Measurements from ENCODE around the gene SIRT2. TPM values are rescaled to one million over a fixed set of nuclear protein-coding genes. Genes with fewer than 3 reads are reported as not detected.

Gene SIRT2
- total RNA-seq, 1 experiment from 2014 or later: 19.5 TPM

GRCh38 chr19:38907227-38907626, 7.8 kb upstream of the SIRT2 start:
- no peaks in the 10 kb centered on the region for H3K27me3 ChIP-seq (ENCODE audit: low read length)
- H4K20me1 ChIP-seq (ENCODE audit: insufficient read depth, low read depth, low read length): no peaks in the 10 kb centered on the region
- no peaks in the 10 kb centered on the region for H3K9me3 ChIP-seq (ENCODE audit: low read length)

GRCh38 chr19:38905620-38906019, 6.2 kb upstream of the SIRT2 start:
- peaks cover 6% of the 10 kb centered on the region for H3K4me1 ChIP-seq (ENCODE audit: low read length)
- no peak overlapping the region for H3K9ac ChIP-seq (ENCODE audit: low read length)
- H3K27me3 ChIP-seq (ENCODE audit: low read length): no peaks in the 10 kb centered on the region
- no peak overlapping the region for H3K4me3 ChIP-seq (ENCODE audit: low read length)
- H3K79me2 ChIP-seq (ENCODE audit: low read length): peaks cover 17% of the 10 kb centered on the region
- no peaks in the 10 kb centered on the region for H4K20me1 ChIP-seq (ENCODE audit: insufficient read depth, low read depth, low read length)
- H3K4me2 ChIP-seq (ENCODE audit: low read depth, low read length, poor library complexity, severe bottlenecking): no peak overlapping the region
- H2AFZ ChIP-seq (ENCODE audit: low read length): no peak overlapping the region
- H3K9me3 ChIP-seq (ENCODE audit: low read length): no peaks in the 10 kb centered on the region
- no peaks in the 10 kb centered on the region for H3K9me2 ChIP-seq (replicated peaks; ENCODE audit: insufficient read depth, low read length)
- no peaks in the 10 kb centered on the region; the same call in 1 of the 2 replicates for H3K36me3 ChIP-seq (ENCODE audit: insufficient read depth, low read length)
- H3K27ac ChIP-seq (ENCODE audit: low read length): no peak overlapping the region
- DNase-seq: no peak

More at GRCh38 chr19:38907227-38907626, 7.8 kb upstream of the SIRT2 start:
- Histone ChIP-seq H3K4me3 (ENCODE audit: low read length) (no peak overlapping the region), H2AFZ (ENCODE audit: low read length) (no peak overlapping the region), H3K9me2 (replicated peaks; ENCODE audit: insufficient read depth, low read length) (no peaks in the 10 kb centered on the region), H3K36me3 (ENCODE audit: insufficient read depth, low read length) (no peaks in the 10 kb centered on the region; the same call in 1 of the 2 replicates), H3K4me2 (ENCODE audit: low read depth, low read length, poor library complexity, severe bottlenecking) (no peak overlapping the region), H3K27ac (ENCODE audit: low read length) (no peak overlapping the region), H3K9ac (ENCODE audit: low read length) (no peak overlapping the region), H3K79me2 (ENCODE audit: low read length) (0 out of 2 replicates have a peak, but pooled peaks cover 4% of the 10 kb centered on the region), H3K4me1 (ENCODE audit: low read length) (no peaks in the 10 kb centered on the region)
- no peak for DNase-seq

GRCh38 chr19:38904581-38905539, 5.4 kb upstream of the SIRT2 start:
- Histone ChIP-seq H4K20me1 (ENCODE audit: insufficient read depth, low read depth, low read length) (no peaks in the 10 kb centered on the region), H3K9ac (ENCODE audit: low read length) (no peak overlapping the region), H3K4me2 (ENCODE audit: low read depth, low read length, poor library complexity, severe bottlenecking) (no peak overlapping the region), H3K4me3 (ENCODE audit: low read length) (no peak overlapping the region), H3K79me2 (ENCODE audit: low read length) (peaks cover 23% of the 10 kb centered on the region), H3K9me3 (ENCODE audit: low read length) (no peaks in the 10 kb centered on the region), H3K27me3 (ENCODE audit: low read length) (no peaks in the 10 kb centered on the region), H3K9me2 (replicated peaks; ENCODE audit: insufficient read depth, low read length) (no peaks in the 10 kb centered on the region), H3K27ac (ENCODE audit: low read length) (no peak overlapping the region), H3K36me3 (ENCODE audit: insufficient read depth, low read length) (no peaks in the 10 kb centered on the region; the same call in 1 of the 2 replicates), H3K4me1 (ENCODE audit: low read length) (peaks cover 7% of the 10 kb centered on the region), H2AFZ (ENCODE audit: low read length) (no peak overlapping the region)
- DNase-seq: no peak

- Histone ChIP-seq H3K9me2 (replicated peaks; ENCODE audit: insufficient read depth, low read length) (no peaks in the 10 kb centered on the region), H3K79me2 (ENCODE audit: low read length) (peaks cover 23% of the 10 kb centered on the region), H4K20me1 (ENCODE audit: insufficient read depth, low read depth, low read length) (no peaks in the 10 kb centered on the region), H3K27me3 (ENCODE audit: low read length) (no peaks in the 10 kb centered on the region), H3K9ac (ENCODE audit: low read length) (no peak overlapping the region), H3K4me2 (ENCODE audit: low read depth, low read length, poor library complexity, severe bottlenecking) (no peak overlapping the region), H3K4me1 (ENCODE audit: low read length) (peaks cover 18% of the 10 kb centered on the region), H3K27ac (ENCODE audit: low read length) (no peak overlapping the region), H3K36me3 (ENCODE audit: insufficient read depth, low read length) (no peaks in the 10 kb centered on the region; the same call in 1 of the 2 replicates), H3K9me3 (ENCODE audit: low read length) (no peaks in the 10 kb centered on the region), H2AFZ (ENCODE audit: low read length) (no peak overlapping the region), H3K4me3 (ENCODE audit: low read length) (no peak overlapping the region)
- no peak for DNase-seq
These were observed 2.3 kb upstream of the SIRT2 start for GRCh38 chr19:38901683-38902082.

GRCh38 chr19:38900743-38901190, 1.3 kb upstream of the SIRT2 start:
- H3K9ac ChIP-seq (ENCODE audit: low read length): peak overlapping the region; percentile 75
- H2AFZ ChIP-seq (ENCODE audit: low read length): no peak overlapping the region
- H3K27ac ChIP-seq (ENCODE audit: low read length): 0 out of 2 replicates have a peak overlapping the region, but pooled peaks have one; percentile 1
- H3K79me2 ChIP-seq (ENCODE audit: low read length): peaks cover 23% of the 10 kb centered on the region
- no peaks in the 10 kb centered on the region for H3K9me2 ChIP-seq (replicated peaks; ENCODE audit: insufficient read depth, low read length)
- peak overlapping the region; percentile 83 for H3K4me3 ChIP-seq (ENCODE audit: low read length)
- H3K36me3 ChIP-seq (ENCODE audit: insufficient read depth, low read length): no peaks in the 10 kb centered on the region; the same call in 1 of the 2 replicates
- no peaks in the 10 kb centered on the region for H3K27me3 ChIP-seq (ENCODE audit: low read length)
- H4K20me1 ChIP-seq (ENCODE audit: insufficient read depth, low read depth, low read length): no peaks in the 10 kb centered on the region
- DNase-seq: no peak
- peak overlapping the region; percentile 96 for H3K4me2 ChIP-seq (ENCODE audit: low read depth, low read length, poor library complexity, severe bottlenecking)
- H3K9me3 ChIP-seq (ENCODE audit: low read length): no peaks in the 10 kb centered on the region
- H3K4me1 ChIP-seq (ENCODE audit: low read length): peaks cover 18% of the 10 kb centered on the region

- H4K20me1 ChIP-seq (ENCODE audit: insufficient read depth, low read depth, low read length): no peaks in the 10 kb centered on the region
- peak overlapping the region; percentile 15 for H2AFZ ChIP-seq (ENCODE audit: low read length)
- H3K9ac ChIP-seq (ENCODE audit: low read length): peak overlapping the region; percentile 75
- H3K4me1 ChIP-seq (ENCODE audit: low read length): peaks cover 18% of the 10 kb centered on the region
- H3K36me3 ChIP-seq (ENCODE audit: insufficient read depth, low read length): no peaks in the 10 kb centered on the region
- H3K9me3 ChIP-seq (ENCODE audit: low read length): no peaks in the 10 kb centered on the region
- DNase-seq: no peak
- H3K4me3 ChIP-seq (ENCODE audit: low read length): peak overlapping the region; percentile 83
- H3K27ac ChIP-seq (ENCODE audit: low read length): 0 out of 2 replicates have a peak overlapping the region, but pooled peaks have one; percentile 1
- no peaks in the 10 kb centered on the region for H3K27me3 ChIP-seq (ENCODE audit: low read length)
- H3K9me2 ChIP-seq (replicated peaks; ENCODE audit: insufficient read depth, low read length): no peaks in the 10 kb centered on the region
- peaks cover 23% of the 10 kb centered on the region for H3K79me2 ChIP-seq (ENCODE audit: low read length)
- H3K4me2 ChIP-seq (ENCODE audit: low read depth, low read length, poor library complexity, severe bottlenecking): peak overlapping the region; percentile 96
These were observed 798 bp upstream of the SIRT2 start for GRCh38 chr19:38900202-38900629.

- no peak overlapping the region for H3K27ac ChIP-seq (ENCODE audit: low read length)
- DNase-seq: peak; percentile 52
- peaks cover 18% of the 10 kb centered on the region for H3K4me1 ChIP-seq (ENCODE audit: low read length)
- H3K27me3 ChIP-seq (ENCODE audit: low read length): no peaks in the 10 kb centered on the region
- no peaks in the 10 kb centered on the region for H3K36me3 ChIP-seq (ENCODE audit: insufficient read depth, low read length)
- no peaks in the 10 kb centered on the region for H4K20me1 ChIP-seq (ENCODE audit: insufficient read depth, low read depth, low read length)
- no peaks in the 10 kb centered on the region for H3K9me3 ChIP-seq (ENCODE audit: low read length)
- H3K4me3 ChIP-seq (ENCODE audit: low read length): peak overlapping the region; percentile 83
- H3K9ac ChIP-seq (ENCODE audit: low read length): peak overlapping the region; percentile 84
- no peaks in the 10 kb centered on the region for H3K9me2 ChIP-seq (replicated peaks; ENCODE audit: insufficient read depth, low read length)
- H3K79me2 ChIP-seq (ENCODE audit: low read length): peaks cover 19% of the 10 kb centered on the region
- H2AFZ ChIP-seq (ENCODE audit: low read length): peak overlapping the region; percentile 97
- peak overlapping the region; percentile 97 for H3K4me2 ChIP-seq (ENCODE audit: low read depth, low read length, poor library complexity, severe bottlenecking)
These were observed 501 bp downstream of the SIRT2 start for GRCh38 chr19:38898788-38899446.

- peaks cover 11% of the 10 kb centered on the region for H3K4me1 ChIP-seq (ENCODE audit: low read length)
- no peak overlapping the region for H3K4me2 ChIP-seq (ENCODE audit: low read depth, low read length, poor library complexity, severe bottlenecking)
These were observed 4.5 kb downstream of the SIRT2 start for GRCh38 chr19:38894968-38895367.

More at GRCh38 chr19:38894968-38895367, 4.5 kb downstream of the SIRT2 start:
- no peak for DNase-seq
- Histone ChIP-seq H2AFZ (ENCODE audit: low read length) (no peak overlapping the region), H3K9ac (ENCODE audit: low read length) (no peak overlapping the region), H4K20me1 (ENCODE audit: insufficient read depth, low read depth, low read length) (no peaks in the 10 kb centered on the region), H3K79me2 (ENCODE audit: low read length) (no peaks in the 10 kb centered on the region), H3K4me3 (ENCODE audit: low read length) (no peak overlapping the region), H3K9me2 (replicated peaks; ENCODE audit: insufficient read depth, low read length) (no peaks in the 10 kb centered on the region), H3K36me3 (ENCODE audit: insufficient read depth, low read length) (no peaks in the 10 kb centered on the region), H3K27ac (ENCODE audit: low read length) (no peak overlapping the region), H3K27me3 (ENCODE audit: low read length) (no peaks in the 10 kb centered on the region), H3K9me3 (ENCODE audit: low read length) (no peaks in the 10 kb centered on the region)
